Hepatocyte (in vitro differentiated cells): ENCODE results near the gene PEMT. TPM values are rescaled to one million over a fixed set of nuclear protein-coding genes. Genes with fewer than 3 reads are reported as not detected.

Experiments
- DNase-seq: peaks from one replicate; pipeline ENCODE4 v3.0.0-alpha.2; 2016; ENCODE audit warnings: low spot score
- H2AFZ ChIP-seq: fragments of 200-600 bp; sonication (generic); 2 replicates; pipeline ENCODE4 v1.6.0; 2016; ENCODE audit warnings: antibody characterized with exemption, mild to moderate bottlenecking
- H3K27ac ChIP-seq: fragments of 200-600 bp; sonication (generic); 2 replicates; pipeline ENCODE4 v1.5.1; 2016; ENCODE audit warnings: mild to moderate bottlenecking
- H3K27me3 ChIP-seq: fragments of 200-600 bp; sonication (generic); 2 replicates; pipeline ENCODE4 v1.6.1; 2016
- H3K36me3 ChIP-seq: fragments of 200-600 bp; sonication (generic); replicated peaks from 2 replicates; pipeline ENCODE4 v1.5.1; 2016; ENCODE audit warnings: low read depth; ENCODE audit not compliant: insufficient read depth
- H3K4me1 ChIP-seq: fragments of 200-600 bp; sonication (generic); 2 replicates; pipeline ENCODE4 v1.5.1; 2016; ENCODE audit warnings: mild to moderate bottlenecking, moderate library complexity; ENCODE audit not compliant: insufficient read depth
- H3K4me2 ChIP-seq: fragments of 200-600 bp; sonication (generic); 2 replicates; pipeline ENCODE4 v1.6.0; 2016
- H3K4me3 ChIP-seq: fragments of 200-600 bp; sonication (generic); 2 replicates; pipeline ENCODE4 v1.5.1; 2016; ENCODE audit warnings: mild to moderate bottlenecking
- H3K79me2 ChIP-seq: fragments of 200-600 bp; sonication (generic); 2 replicates; pipeline ENCODE4 v1.6.0; 2017; ENCODE audit warnings: mild to moderate bottlenecking
- H3K9me2 ChIP-seq: fragments of 200-600 bp; sonication (generic); replicated peaks from 2 replicates; pipeline ENCODE4 v1.6.0; 2017; ENCODE audit warnings: mild to moderate bottlenecking; ENCODE audit not compliant: insufficient read depth
- H3K9me3 ChIP-seq: fragments of 200-600 bp; sonication (generic); 2 replicates; pipeline ENCODE4 v1.5.1; 2016; ENCODE audit warnings: low read depth, mild to moderate bottlenecking
- H4K20me1 ChIP-seq: fragments of 200-600 bp; sonication (generic); 2 replicates; pipeline ENCODE4 v1.6.0; 2016; ENCODE audit warnings: mild to moderate bottlenecking; ENCODE audit not compliant: insufficient read depth, poor library complexity, severe bottlenecking
- CTCF ChIP-seq: fragments of 200-600 bp; sonication (generic); IDR thresholded peaks from 2 replicates; pipeline ENCODE4 v1.5.1; 2016; ENCODE audit warnings: antibody characterized with exemption, mild to moderate bottlenecking; ENCODE audit not compliant: poor library complexity
- EZH2 ChIP-seq: fragments of 200-600 bp; sonication (generic); IDR thresholded peaks from 2 replicates; pipeline ENCODE4 v1.6.1; 2016; ENCODE audit warnings: antibody characterized with exemption, mild to moderate bottlenecking, borderline replicate concordance
- EZH2phosphoT487 ChIP-seq: fragments of 200-600 bp; sonication (generic); IDR thresholded peaks from one replicate; pipeline ENCODE4 v1.6.1; 2018; ENCODE audit warnings: antibody characterized with exemption, mild to moderate bottlenecking, low read depth, moderate library complexity; ENCODE audit not compliant: unreplicated experiment, severe bottlenecking
- WGBS: methylation state at CpG from one replicate; pipeline ENCODE4 v1.1.6; 2016; ENCODE audit warnings: low lambda C conversion rate; ENCODE audit errors: missing lambda C conversion rate; 5-methylcytosine and 5-hydroxymethylcytosine counted together
- polyA plus RNA-seq: library from polyadenylated mRNA; unstranded; fragments of >200 nt; fragmentation: Nextera tagmentation; extraction: Ambion mirVana; gene quantifications from 2 replicates; pipeline ENCODE4 v1.2.1, GENCODE V29; 2016
- total RNA-seq: library from RNA; depleted of rRNA; stranded (reverse); fragments of >200 nt; gene quantifications from 2 replicates; pipeline ENCODE4 v1.2.3, GENCODE V29; 2014

Gene PEMT
- total and polyA plus RNA-seq, 2 experiments from 2014 or later = 50.1 to 70.4 TPM

DNA sequence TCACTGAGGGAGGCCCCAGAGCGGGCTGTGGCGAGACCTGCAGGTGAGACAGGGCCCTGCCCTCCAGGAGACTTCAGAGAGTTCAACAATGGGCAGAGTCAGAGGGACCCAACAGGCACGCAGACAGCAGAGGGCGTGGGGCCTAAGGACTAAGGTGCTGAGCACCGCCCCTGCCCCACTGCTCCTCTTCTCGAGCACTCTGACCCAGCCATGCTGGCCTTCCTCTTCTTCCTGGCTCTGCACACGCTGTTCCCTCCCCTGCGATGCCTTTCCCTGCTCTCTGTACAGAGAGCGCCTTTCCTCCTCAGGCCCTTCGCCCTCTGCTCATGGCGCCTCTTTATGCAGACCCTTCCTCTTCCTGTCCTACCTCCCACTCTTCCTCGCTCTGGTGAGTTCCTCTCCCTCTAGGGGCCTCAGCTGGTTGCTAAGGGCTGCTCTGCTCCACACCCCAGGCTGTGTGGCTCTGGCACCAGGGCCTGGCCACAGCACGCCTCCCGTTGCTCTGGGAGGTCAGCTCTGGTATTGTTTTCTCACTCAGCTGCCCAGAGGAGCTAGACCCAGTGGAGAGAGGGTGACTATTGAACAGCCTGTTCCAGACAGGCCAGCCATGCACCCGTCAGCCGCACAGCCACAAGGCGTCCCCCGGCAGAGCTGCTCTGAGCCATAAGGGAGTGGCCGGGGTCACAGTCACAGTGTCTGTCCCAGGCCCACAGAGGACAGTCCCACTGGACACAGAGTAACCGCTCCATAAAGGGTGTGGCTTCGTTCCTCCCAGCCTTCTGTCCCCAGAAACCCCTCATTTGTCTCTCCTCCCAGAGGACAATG is 81.7 kb downstream of the PEMT start:
- Histone ChIP-seq H3K4me2 (no peak overlapping the region), H3K27me3 (no peaks in the 10 kb centered on the region), H3K4me3 (no peak overlapping the region), H3K4me1 (peaks cover 2% of the 10 kb centered on the region), H3K36me3 (no peaks in the 10 kb centered on the region), H4K20me1 (no peaks in the 10 kb centered on the region), H3K79me2 (no peaks in the 10 kb centered on the region), H3K9me2 (no peaks in the 10 kb centered on the region), H3K27ac (no peak overlapping the region), H2AFZ (no peak overlapping the region), H3K9me3 (no peaks in the 10 kb centered on the region)
- WGBS = 95% methylated on average over 21 of the region's 21 CpGs
- DNase-seq = no peak
- no peak for TF ChIP-seq EZH2phosphoT487
- TF ChIP-seq EZH2 = no peak
- TF ChIP-seq CTCF = no peak

GRCh38 chr17:17508646-17509591 is 82.6 kb downstream of the PEMT start:
- Histone ChIP-seq H3K36me3 (no peaks in the 10 kb centered on the region), H3K4me2 (no peak overlapping the region), H2AFZ (no peak overlapping the region), H3K4me1 (no peaks in the 10 kb centered on the region), H3K27me3 (no peaks in the 10 kb centered on the region), H3K4me3 (no peak overlapping the region), H3K9me3 (no peaks in the 10 kb centered on the region), H3K27ac (no peak overlapping the region), H3K79me2 (no peaks in the 10 kb centered on the region), H4K20me1 (no peaks in the 10 kb centered on the region), H3K9me2 (no peaks in the 10 kb centered on the region)
- no peak for TF ChIP-seq CTCF
- no peak for TF ChIP-seq EZH2
- no peak for TF ChIP-seq EZH2phosphoT487
- no peak for DNase-seq
- 95% methylated on average over 33 of the region's 33 CpGs for WGBS

GRCh38 chr17:17508019-17508535 is 83.4 kb downstream of the PEMT start:
- no peaks in the 10 kb centered on the region for H3K9me2 ChIP-seq
- no peak overlapping the region for H3K27ac ChIP-seq
- 92% methylated on average over 10 of the region's 11 CpGs for WGBS
- H3K4me3 ChIP-seq = no peak overlapping the region
- H3K36me3 ChIP-seq = no peaks in the 10 kb centered on the region
- TF ChIP-seq EZH2phosphoT487 (no peak), CTCF (no peak), EZH2 (no peak)
- no peak overlapping the region for H3K4me2 ChIP-seq
- DNase-seq = no peak
- H3K79me2 ChIP-seq = no peaks in the 10 kb centered on the region
- no peaks in the 10 kb centered on the region for H3K9me3 ChIP-seq
- H3K27me3 ChIP-seq = no peaks in the 10 kb centered on the region
- no peak overlapping the region for H2AFZ ChIP-seq
- no peaks in the 10 kb centered on the region for H3K4me1 ChIP-seq
- no peaks in the 10 kb centered on the region for H4K20me1 ChIP-seq
